Suprapubic skin (tissue), 4 donors: Measurements from ENCODE around the gene NLRP5. TPM values are rescaled to one million over a fixed set of nuclear protein-coding genes. Genes with fewer than 3 reads are reported as not detected.
"Not testable (repeated sequence)": the region's sequence is repeated elsewhere in the genome, so short reads cannot be mapped to it uniquely, and the experiment has no call there.

ENCODE experiments used
- DNase-seq, 2 donors: peaks; one replicate each; pipeline ENCODE4 v3.0.0-alpha.2; 2019; ENCODE audit warnings: low spot score in 2 of 2
- H3K27ac ChIP-seq: fragments of 200-600 bp; sonication (generic); one replicate; pipeline ENCODE4 v1.5.1; 2019
- H3K27me3 ChIP-seq: fragments of 200-600 bp; sonication (generic); one replicate; pipeline ENCODE4 v1.5.1; 2019
- H3K36me3 ChIP-seq: fragments of 200-600 bp; sonication (generic); one replicate; pipeline ENCODE4 v1.5.1; 2019
- H3K4me1 ChIP-seq: fragments of 200-600 bp; sonication (generic); one replicate; pipeline ENCODE4 v1.5.1; 2019
- H3K4me3 ChIP-seq: fragments of 200-600 bp; sonication (generic); one replicate; pipeline ENCODE4 v1.5.1; 2019; ENCODE audit warnings: mild to moderate bottlenecking
- H3K9me3 ChIP-seq: fragments of 200-600 bp; sonication (generic); one replicate; pipeline ENCODE4 v1.5.1; 2019
- EP300 ChIP-seq: sonication (generic); formaldehyde crosslinking; IDR thresholded peaks from one replicate; pipeline ENCODE4 v1.6.1; 2017; ENCODE audit warnings: antibody characterized with exemption
- POLR2A ChIP-seq, 2 donors: fragments of 450-650 bp; IDR thresholded peaks; one replicate each; pipeline ENCODE4 v1.6.1; 2017; ENCODE audit warnings: antibody characterized with exemption in 2 of 2, mild to moderate bottlenecking in 2 of 2, moderate library complexity in 2 of 2
- POLR2AphosphoS5 ChIP-seq, 3 donors: sonication (generic); formaldehyde crosslinking; IDR thresholded peaks; one replicate each; pipeline ENCODE4 v1.6.1; 2017; ENCODE audit warnings: antibody characterized with exemption in 3 of 3
- WGBS: methylation state at CpG from one replicate; pipeline ENCODE4 v1.1.5; 2018; 5-methylcytosine and 5-hydroxymethylcytosine counted together
- total RNA-seq, 4 donors: library from RNA; depleted of rRNA; stranded (reverse); fragments of >200 nt; gene quantifications; one replicate each; pipeline ENCODE4 v1.1.0, GENCODE V29; 2016
- TF ChIP-seq, protein P1 (sequence below), 2 donors: fragments of 200-600 bp in 1 of 2; fragments of 450-650 bp in 1 of 2; sonication (generic) in 1 of 2; IDR thresholded peaks; one replicate each; pipeline ENCODE4 v1.5.1; 2016 to 2019; ENCODE audit warnings: antibody characterized with exemption in 2 of 2, mild to moderate bottlenecking in 1 of 2, moderate library complexity in 1 of 2

NLRP5 gene
- total RNA-seq, 4 donors from 2014 or later: not detected

DNA sequence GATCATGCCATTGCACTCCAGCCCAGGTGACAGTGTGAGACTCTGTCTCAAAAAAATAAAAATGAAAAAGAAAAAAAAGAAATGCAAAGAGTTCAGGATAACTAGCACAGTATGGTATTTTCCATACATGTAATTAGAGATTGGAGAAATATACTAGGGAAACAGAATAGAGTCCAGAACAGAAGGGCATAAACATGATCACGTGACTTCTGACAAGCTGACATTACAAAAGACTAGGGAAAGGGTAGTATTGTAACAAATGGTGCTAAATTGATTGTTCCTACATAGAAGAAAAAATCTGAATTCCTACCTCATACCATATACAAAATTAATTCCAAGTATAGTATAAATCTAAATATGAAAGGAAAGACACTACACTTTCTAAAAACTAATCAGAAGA, 1.3 kb upstream of the NLRP5 start:
- H3K9me3 ChIP-seq: peaks cover 5% of the 10 kb centered on the region
- H3K27me3 ChIP-seq: no peaks in the 10 kb centered on the region
- TF ChIP-seq POLR2AphosphoS5 (IDR thresholded peaks at IDR 0.05) (no peak), EP300 (no peak), POLR2A (IDR thresholded peaks at IDR 0.05) (no peak)
- TF ChIP-seq, protein P1, sequence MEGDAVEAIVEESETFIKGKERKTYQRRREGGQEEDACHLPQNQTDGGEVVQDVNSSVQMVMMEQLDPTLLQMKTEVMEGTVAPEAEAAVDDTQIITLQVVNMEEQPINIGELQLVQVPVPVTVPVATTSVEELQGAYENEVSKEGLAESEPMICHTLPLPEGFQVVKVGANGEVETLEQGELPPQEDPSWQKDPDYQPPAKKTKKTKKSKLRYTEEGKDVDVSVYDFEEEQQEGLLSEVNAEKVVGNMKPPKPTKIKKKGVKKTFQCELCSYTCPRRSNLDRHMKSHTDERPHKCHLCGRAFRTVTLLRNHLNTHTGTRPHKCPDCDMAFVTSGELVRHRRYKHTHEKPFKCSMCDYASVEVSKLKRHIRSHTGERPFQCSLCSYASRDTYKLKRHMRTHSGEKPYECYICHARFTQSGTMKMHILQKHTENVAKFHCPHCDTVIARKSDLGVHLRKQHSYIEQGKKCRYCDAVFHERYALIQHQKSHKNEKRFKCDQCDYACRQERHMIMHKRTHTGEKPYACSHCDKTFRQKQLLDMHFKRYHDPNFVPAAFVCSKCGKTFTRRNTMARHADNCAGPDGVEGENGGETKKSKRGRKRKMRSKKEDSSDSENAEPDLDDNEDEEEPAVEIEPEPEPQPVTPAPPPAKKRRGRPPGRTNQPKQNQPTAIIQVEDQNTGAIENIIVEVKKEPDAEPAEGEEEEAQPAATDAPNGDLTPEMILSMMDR (IDR thresholded peaks at IDR 0.05): no peak
- no peak for DNase-seq
- WGBS: 97% methylated on average over 1 of the region's 1 CpG
- no peak overlapping the region for H3K4me3 ChIP-seq
- H3K4me1 ChIP-seq: no peaks in the 10 kb centered on the region
- H3K36me3 ChIP-seq: no peaks in the 10 kb centered on the region
- no peak overlapping the region for H3K27ac ChIP-seq

- no peak for DNase-seq
- Histone ChIP-seq H3K4me3 (no peak overlapping the region), H3K9me3 (no peaks in the 10 kb centered on the region), H3K4me1 (no peaks in the 10 kb centered on the region), H3K27me3 (no peaks in the 10 kb centered on the region), H3K27ac (no peak overlapping the region), H3K36me3 (no peaks in the 10 kb centered on the region)
- WGBS: 85% methylated on average over 5 of the region's 5 CpGs
- TF ChIP-seq POLR2AphosphoS5 (IDR thresholded peaks at IDR 0.05): no peak
- TF ChIP-seq POLR2A (IDR thresholded peaks at IDR 0.05): no peak
- TF ChIP-seq EP300: no peak
- TF ChIP-seq, protein P1 (IDR thresholded peaks at IDR 0.05): no peak
Measured at GRCh38 chr19:55990831-55991230, 4.3 kb downstream of the NLRP5 start.

DNA sequence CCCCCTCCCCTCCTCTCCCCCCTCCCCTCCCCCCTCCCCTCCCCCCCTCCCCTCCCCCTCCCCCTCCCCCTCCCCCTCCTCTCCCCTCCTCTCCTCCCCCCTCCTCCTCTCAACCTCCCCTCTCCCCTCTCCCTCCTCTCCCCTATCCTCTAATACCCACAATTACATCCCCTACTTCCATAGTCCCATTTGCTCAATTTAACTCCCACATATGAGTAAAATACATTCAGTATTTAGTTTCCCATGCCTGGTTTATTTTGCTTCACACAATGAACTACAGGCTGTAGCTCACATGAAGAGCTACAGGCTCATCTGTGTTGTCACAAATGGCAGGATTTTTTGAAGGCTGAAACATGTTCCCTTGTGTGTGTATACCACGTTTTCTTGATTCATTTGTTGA, 6.9 kb downstream of the NLRP5 start:
- no peak overlapping the region for H3K4me3 ChIP-seq
- TF ChIP-seq POLR2A (IDR thresholded peaks at IDR 0.05) (no peak), POLR2AphosphoS5 (IDR thresholded peaks at IDR 0.05) (no peak)
- TF ChIP-seq, protein P1 (IDR thresholded peaks at IDR 0.05): no peak
- no peaks in the 10 kb centered on the region for H3K4me1 ChIP-seq
- no peaks in the 10 kb centered on the region for H3K27me3 ChIP-seq
- peaks cover 6% of the 10 kb centered on the region for H3K9me3 ChIP-seq
- H3K27ac ChIP-seq: no peak overlapping the region
- WGBS: 65% methylated on average over 1 of the region's 1 CpG
- DNase-seq: no peak
- H3K36me3 ChIP-seq: no peaks in the 10 kb centered on the region

DNA sequence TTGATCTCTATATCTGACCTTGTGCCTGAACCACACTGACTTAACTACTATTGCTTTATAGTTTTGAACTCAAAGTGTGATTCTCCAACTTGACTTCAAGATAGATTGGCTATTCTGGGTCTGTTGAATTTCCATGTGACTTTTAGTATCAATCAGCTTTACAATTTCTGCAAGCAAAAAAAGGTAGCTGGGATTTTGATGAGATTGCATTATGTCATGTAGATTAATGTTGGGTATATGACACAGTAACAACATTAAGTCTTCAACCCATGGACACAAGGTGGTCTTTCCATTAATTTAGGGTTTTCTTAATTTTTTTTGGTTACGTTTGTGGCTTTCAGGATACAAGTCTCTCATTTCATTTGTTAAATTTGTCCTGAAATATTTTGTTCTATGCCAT, 28.2 kb downstream of the NLRP5 start:
- H3K4me1 ChIP-seq: no peaks in the 10 kb centered on the region
- DNase-seq: no peak
- peaks cover 9% of the 10 kb centered on the region for H3K9me3 ChIP-seq
- H3K4me3 ChIP-seq: no peak overlapping the region
- no peak overlapping the region for H3K27ac ChIP-seq
- H3K27me3 ChIP-seq: no peaks in the 10 kb centered on the region
- no peak for TF ChIP-seq POLR2AphosphoS5 (IDR thresholded peaks at IDR 0.05)
- TF ChIP-seq POLR2A (IDR thresholded peaks at IDR 0.05): no peak
- no peak for TF ChIP-seq EP300
- TF ChIP-seq, protein P1 (IDR thresholded peaks at IDR 0.05): no peak
- H3K36me3 ChIP-seq: no peaks in the 10 kb centered on the region
- WGBS: 72% methylated on average over 1 of the region's 1 CpG

- 39% methylated on average over 5 of the region's 5 CpGs for WGBS
- Histone ChIP-seq H3K27ac (no peak overlapping the region), H3K9me3 (peaks cover 6% of the 10 kb centered on the region), H3K27me3 (no peaks in the 10 kb centered on the region), H3K36me3 (no peaks in the 10 kb centered on the region), H3K4me3 (no peak overlapping the region), H3K4me1 (no peaks in the 10 kb centered on the region)
- TF ChIP-seq POLR2A (IDR thresholded peaks at IDR 0.05) (no peak), POLR2AphosphoS5 (IDR thresholded peaks at IDR 0.05) (no peak), EP300 (no peak)
- TF ChIP-seq, protein P1 (IDR thresholded peaks at IDR 0.05): no peak
- DNase-seq: no peak
Measured at GRCh38 chr19:56015756-56016155, 29.2 kb downstream of the NLRP5 start.

GRCh38 chr19:56019325-56019724, 32.8 kb downstream of the NLRP5 start:
- H3K4me1 ChIP-seq, H3K36me3 ChIP-seq, H3K27ac ChIP-seq, H3K9me3 ChIP-seq, H3K4me3 ChIP-seq, DNase-seq, H3K27me3 ChIP-seq: not testable (repeated sequence)
- 42% methylated on average over 2 of the region's 2 CpGs for whole genome bisulfite sequencing

DNA sequence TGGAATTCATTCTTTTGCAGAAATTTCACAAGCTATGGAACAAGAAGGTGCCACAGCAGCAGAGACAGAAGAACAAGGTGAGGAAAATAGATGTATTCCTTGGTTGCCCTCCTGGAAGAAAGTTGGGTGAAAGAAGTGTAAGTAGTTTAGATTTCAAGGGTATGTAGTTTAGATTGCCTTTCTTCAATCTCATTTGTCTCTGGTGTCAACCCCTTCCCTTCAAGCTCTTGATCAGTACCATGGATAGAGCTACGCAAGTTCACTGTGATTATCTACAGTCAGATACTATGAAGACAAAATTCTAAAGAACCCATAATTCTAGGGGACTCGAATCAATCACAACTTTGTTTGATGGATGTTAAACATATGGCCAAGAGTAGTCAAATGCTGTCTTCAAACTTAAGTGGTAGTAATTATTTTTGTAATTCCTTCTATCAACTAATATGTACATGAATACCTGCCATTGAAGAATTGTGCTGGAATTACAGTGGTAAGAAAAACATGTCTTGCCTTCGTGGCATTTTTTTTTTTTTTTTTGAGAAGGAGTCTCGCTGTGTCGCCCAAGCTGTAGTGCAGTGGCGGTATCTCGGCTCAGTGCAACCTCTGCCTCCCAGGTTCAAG, 33.9 kb downstream of the NLRP5 start:
- not testable (repeated sequence) for H3K9me3 ChIP-seq, H3K27me3 ChIP-seq, H3K4me3 ChIP-seq, H3K27ac ChIP-seq, H3K36me3 ChIP-seq, DNase-seq, H3K4me1 ChIP-seq
- 72% methylated on average over 6 of the region's 7 CpGs for WGBS
